Endothelial cell of umbilical vein (primary cell): ENCODE data around the gene CTTNBP2NL. TPM values are rescaled to one million over a fixed set of nuclear protein-coding genes. Genes with fewer than 3 reads are reported as not detected.

ENCODE experiments used
- BruUV-seq: library from RNA; stranded (reverse); fragments of 400-500 nt; replicated peaks from 2 replicates; lab custom pipeline; 2021; lab: Mats Ljungman, UMichigan
- CTCF ChIA-PET: fragments of 300-600, 350-600 bp; sonication (Branson Sonifier 250); formaldehyde crosslinking; loops from one replicate; lab custom pipeline; 2021; ENCODE audit warnings: antibody characterized with exemption, inconsistent platforms; lab: Charles Lee
- POLR2A ChIA-PET: fragments of 300-600, 350-600 bp; sonication (Branson Sonifier 250); formaldehyde crosslinking; loops from one replicate; lab custom pipeline; 2021; ENCODE audit warnings: antibody characterized with exemption, inconsistent platforms; lab: Charles Lee
- DNase-seq: peaks from one replicate; pipeline ENCODE4 v3.0.0-alpha.2; 2011; ENCODE audit warnings: low read depth, low spot score
- FAIRE-seq: peaks from 2 replicates; lab custom pipeline; 2011; peaks lifted over from hg19 to GRCh38; lab: Jason Lieb, UNC
- H2AFZ ChIP-seq: 2 replicates; pipeline ENCODE4 v1.6.0; 2012; ENCODE audit warnings: low read depth, low read length, control low read depth, inconsistent platforms
- H3K27ac ChIP-seq: 2 replicates; pipeline ENCODE4 v1.5.1; 2011; ENCODE audit warnings: low read depth, mild to moderate bottlenecking, control low read depth, low read length, moderate library complexity; ENCODE audit not compliant: insufficient read depth
- H3K27me3 ChIP-seq, 2 experiments: 2 replicates each; pipeline versions ENCODE4 v1.6.0 to v1.6.1; 2011; ENCODE audit warnings: low read length in 2 of 2, mixed read lengths in 1 of 2; ENCODE audit not compliant: control insufficient read depth in 2 of 2, insufficient read depth in 2 of 2
- H3K36me3 ChIP-seq, 2 experiments: 2 replicates in 1 of 2; 3 replicates in 1 of 2; pipeline ENCODE4 v1.5.1; 2011; ENCODE audit warnings: low read length in 2 of 2, mild to moderate bottlenecking in 1 of 2, moderate library complexity in 1 of 2; ENCODE audit not compliant: control insufficient read depth in 2 of 2, insufficient read depth in 2 of 2; ENCODE audit errors: extremely low read depth in 1 of 2
- H3K4me1 ChIP-seq: 3 replicates; pipeline ENCODE4 v1.5.1; 2011; ENCODE audit warnings: mild to moderate bottlenecking, low read length; ENCODE audit not compliant: control insufficient read depth, insufficient read depth; ENCODE audit errors: extremely low read depth
- H3K4me2 ChIP-seq: 2 replicates; pipeline ENCODE4 v1.6.1; 2011; ENCODE audit warnings: low read length, control low read depth, mixed read lengths; ENCODE audit not compliant: insufficient read depth
- H3K4me3 ChIP-seq, 3 experiments: fragments of 200-600 bp in 1 of 3; sonication (generic), shearing (Covaris generic) in 1 of 3; replicated peaks in 1 of 3; 2 replicates each; pipeline ENCODE4 v1.5.1; 2011 to 2016; ENCODE audit warnings: control low read depth in 3 of 3, low read length in 3 of 3, mild to moderate bottlenecking in 2 of 3, inconsistent platforms in 1 of 3, low read depth in 1 of 3, moderate library complexity in 1 of 3; ENCODE audit not compliant: insufficient read depth in 1 of 3
- H3K79me2 ChIP-seq: 2 replicates; pipeline ENCODE4 v1.6.0; 2012; ENCODE audit warnings: low read length, inconsistent platforms; ENCODE audit not compliant: control insufficient read depth, insufficient read depth
- H3K9ac ChIP-seq: replicated peaks from 2 replicates; pipeline ENCODE3; 2011; ENCODE audit warnings: low read length, control low read depth; ENCODE audit not compliant: insufficient read depth; ENCODE audit errors: extremely low read depth
- H3K9me1 ChIP-seq: replicated peaks from 3 replicates; pipeline ENCODE4 v1.6.0; 2011; ENCODE audit warnings: mild to moderate bottlenecking, low read length; ENCODE audit not compliant: control insufficient read depth, insufficient read depth; ENCODE audit errors: extremely low read depth
- H3K9me3 ChIP-seq: replicated peaks from 2 replicates; pipeline ENCODE4 v1.5.1; 2012; ENCODE audit warnings: low read length, inconsistent platforms; ENCODE audit not compliant: control insufficient read depth, insufficient read depth
- H4K20me1 ChIP-seq: replicated peaks from 2 replicates; pipeline ENCODE3; 2011; ENCODE audit warnings: mild to moderate bottlenecking, low read length; ENCODE audit not compliant: control insufficient read depth, insufficient read depth; ENCODE audit errors: extremely low read depth
- EZH2 ChIP-seq: IDR thresholded peaks from 2 replicates; pipeline ENCODE4 v1.6.1; 2012; ENCODE audit warnings: borderline replicate concordance, low read depth, mild to moderate bottlenecking, moderate library complexity, low read length, inconsistent platforms; ENCODE audit not compliant: severe bottlenecking
- FOS ChIP-seq: IDR thresholded peaks from 2 replicates; pipeline ENCODE4 v1.6.1; 2011; ENCODE audit warnings: mild to moderate bottlenecking, low read length, moderate library complexity, borderline replicate concordance; ENCODE audit not compliant: insufficient read depth
- GATA2 ChIP-seq: IDR thresholded peaks from 2 replicates; pipeline ENCODE4 v1.7.0; 2011; ENCODE audit warnings: low read depth, mild to moderate bottlenecking, moderate library complexity, mixed read lengths, low read length; ENCODE audit not compliant: insufficient read length, insufficient read depth
- JUN ChIP-seq: IDR thresholded peaks from 2 replicates; pipeline ENCODE4 v1.6.1; 2011; ENCODE audit warnings: borderline replicate concordance, low read depth; ENCODE audit not compliant: insufficient read length, insufficient read depth
- MYC ChIP-seq: IDR thresholded peaks from one replicate; pipeline ENCODE4 v1.6.1; 2011; ENCODE audit warnings: mild to moderate bottlenecking, low read depth, low read length
- POLR2A ChIP-seq: IDR thresholded peaks from 2 replicates; pipeline ENCODE4 v1.6.1; 2012; ENCODE audit warnings: low read depth, mild to moderate bottlenecking, control low read depth, low read length
- POLR2AphosphoS5 ChIP-seq: IDR thresholded peaks from 2 replicates; pipeline ENCODE4 v1.6.1; 2012; ENCODE audit warnings: low read depth, mild to moderate bottlenecking, control low read depth, low read length, moderate library complexity; ENCODE audit not compliant: insufficient read depth
- dilution Hi-C: fragments of 300-500 bp; cut with MboI; formaldehyde crosslinking; loops from one replicate; pipeline ENCODE4 v1.15.0; 2019; ENCODE audit warnings: low sequenced_read_pairs; ENCODE audit not compliant: extremely low pct_ligation_motif_present
- intact Hi-C: fragments of 100-400 bp; cut with micrococcal nuclease; formaldehyde crosslinking; loops from one replicate; pipeline ENCODE4 v1.10.0; 2022
- polyA plus RNA-seq, 4 experiments: library from polyadenylated mRNA; depleted of rRNA in 3 of 4; stranded (reverse) in 3 of 4; unstranded in 1 of 4; fragments of >200 nt; gene quantifications; 2 replicates each; pipeline versions ENCODE4 v1.2.1 to v1.2.3, GENCODE V29; 2011 to 2012; ENCODE audit warnings: missing spikeins in 1 of 4
- total RNA-seq: library from RNA; stranded (reverse); gene quantifications from 2 replicates; pipeline ENCODE4 v1.2.3, GENCODE V29; 2021
- TF ChIP-seq, protein P1 (sequence below), 2 donors: IDR thresholded peaks; 1 replicate in 1 of 2; 2 replicates in 1 of 2; pipeline ENCODE4 v1.5.1; 2011; ENCODE audit warnings: low read length in 2 of 2, mild to moderate bottlenecking in 2 of 2, moderate library complexity in 2 of 2, control low read depth in 1 of 2, inconsistent platforms in 1 of 2, low read depth in 1 of 2; ENCODE audit not compliant: insufficient read depth in 1 of 2; ENCODE audit errors: extremely low read depth in 1 of 2
- TF ChIP-seq, protein P2 (sequence below): IDR thresholded peaks from 2 replicates; pipeline ENCODE4 v1.6.1; 2011; ENCODE audit not compliant: insufficient read depth, insufficient read length

CTTNBP2NL gene
- total and polyA plus RNA-seq, 2 donors (not counting 3 experiments of a cell fraction or from before 2014, with no cell fraction given) = 21.5 to 94.4 TPM

DNA sequence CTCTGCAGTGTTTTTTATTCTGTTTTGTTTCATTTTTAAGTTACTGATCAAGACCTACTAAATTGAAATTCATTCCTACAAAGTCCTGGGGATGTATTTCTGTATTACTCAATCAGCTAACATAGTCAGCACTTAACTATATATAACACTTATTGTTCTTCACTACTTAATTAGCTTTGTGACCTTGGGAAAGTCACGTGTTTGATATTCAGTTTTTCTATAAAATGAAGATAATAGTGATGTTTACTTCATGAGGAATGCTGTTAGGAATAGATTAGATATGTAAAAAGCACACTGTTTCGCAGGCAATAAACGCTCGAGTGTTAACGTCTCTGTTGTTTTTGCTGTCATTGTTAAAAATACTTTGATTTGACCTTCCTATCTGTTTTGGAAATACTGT lies 44.6 kb downstream of the CTTNBP2NL start:
- no peak overlapping the region for H3K4me3 ChIP-seq
- no peaks in the 10 kb centered on the region for H3K9me1 ChIP-seq
- peak; percentile 63 for DNase-seq
- H3K27me3 ChIP-seq = no peaks in the 10 kb centered on the region
- H3K9me3 ChIP-seq = no peaks in the 10 kb centered on the region
- no peak for TF ChIP-seq FOS
- TF ChIP-seq, protein P1, sequence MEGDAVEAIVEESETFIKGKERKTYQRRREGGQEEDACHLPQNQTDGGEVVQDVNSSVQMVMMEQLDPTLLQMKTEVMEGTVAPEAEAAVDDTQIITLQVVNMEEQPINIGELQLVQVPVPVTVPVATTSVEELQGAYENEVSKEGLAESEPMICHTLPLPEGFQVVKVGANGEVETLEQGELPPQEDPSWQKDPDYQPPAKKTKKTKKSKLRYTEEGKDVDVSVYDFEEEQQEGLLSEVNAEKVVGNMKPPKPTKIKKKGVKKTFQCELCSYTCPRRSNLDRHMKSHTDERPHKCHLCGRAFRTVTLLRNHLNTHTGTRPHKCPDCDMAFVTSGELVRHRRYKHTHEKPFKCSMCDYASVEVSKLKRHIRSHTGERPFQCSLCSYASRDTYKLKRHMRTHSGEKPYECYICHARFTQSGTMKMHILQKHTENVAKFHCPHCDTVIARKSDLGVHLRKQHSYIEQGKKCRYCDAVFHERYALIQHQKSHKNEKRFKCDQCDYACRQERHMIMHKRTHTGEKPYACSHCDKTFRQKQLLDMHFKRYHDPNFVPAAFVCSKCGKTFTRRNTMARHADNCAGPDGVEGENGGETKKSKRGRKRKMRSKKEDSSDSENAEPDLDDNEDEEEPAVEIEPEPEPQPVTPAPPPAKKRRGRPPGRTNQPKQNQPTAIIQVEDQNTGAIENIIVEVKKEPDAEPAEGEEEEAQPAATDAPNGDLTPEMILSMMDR (IDR thresholded peaks at IDR 0.05; ENCODE audit: extremely low read depth in 1 of 2, insufficient read depth in 1 of 2, low read depth in 1 of 2, low read length in 2 of 2) = no peak
- no peak for TF ChIP-seq EZH2
- TF ChIP-seq, protein P2, sequence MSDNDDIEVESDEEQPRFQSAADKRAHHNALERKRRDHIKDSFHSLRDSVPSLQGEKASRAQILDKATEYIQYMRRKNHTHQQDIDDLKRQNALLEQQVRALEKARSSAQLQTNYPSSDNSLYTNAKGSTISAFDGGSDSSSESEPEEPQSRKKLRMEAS = no peak
- TF ChIP-seq MYC = no peak
- TF ChIP-seq JUN = no peak
- TF ChIP-seq GATA2 = no peak
- no peak for TF ChIP-seq POLR2AphosphoS5
- no peak for TF ChIP-seq POLR2A
- peaks cover 86% of the 10 kb centered on the region for H3K79me2 ChIP-seq
- dilution Hi-C loops = no loop called here
- POLR2A ChIA-PET = no interaction called here
- H3K36me3 ChIP-seq = peaks cover 0 to 12% of the 10 kb centered on the region in 2 experiments
- no peaks in the 10 kb centered on the region for H4K20me1 ChIP-seq
- BruUV-seq = no TSS peak
- H3K4me1 ChIP-seq = peaks cover 64% of the 10 kb centered on the region
- no peak overlapping the region for H2AFZ ChIP-seq
- peak overlapping the region; percentile 19 for H3K9ac ChIP-seq
- CTCF ChIA-PET = interaction anchor here (1.7 to 2.7 kb wide), 4 partner anchors 10 to 61 kb away, joined by 6 to 14 read pairs (median 13); no protein-coding TSS in a partner anchor
- intact Hi-C loops = no loop called here
- peak overlapping the region; percentile 52 for H3K27ac ChIP-seq
- no peak for FAIRE-seq
- peak overlapping the region; percentile 53 for H3K4me2 ChIP-seq
